22Rv1 (cell line): ENCODE data around the gene METTL25.

Source experiments
- H3K27ac ChIP-seq: fragments of 450-650 bp; 2 replicates; pipeline ENCODE4 v1.5.1; 2017
- ZFX ChIP-seq: fragments of 450-650 bp; IDR thresholded peaks from 2 replicates; pipeline ENCODE4 v1.6.1; 2017; ENCODE audit warnings: antibody characterized with exemption, borderline replicate concordance
- TF ChIP-seq, protein P1 (sequence below): fragments of 450-650 bp; IDR thresholded peaks from 2 replicates; pipeline ENCODE4 v1.5.1; 2017; ENCODE audit warnings: mild to moderate bottlenecking

Gene METTL25

GRCh38 chr12:82425241-82425640 lies 66.9 kb downstream of the METTL25 start:
- no peak overlapping the region for H3K27ac ChIP-seq
- TF ChIP-seq, protein P1, sequence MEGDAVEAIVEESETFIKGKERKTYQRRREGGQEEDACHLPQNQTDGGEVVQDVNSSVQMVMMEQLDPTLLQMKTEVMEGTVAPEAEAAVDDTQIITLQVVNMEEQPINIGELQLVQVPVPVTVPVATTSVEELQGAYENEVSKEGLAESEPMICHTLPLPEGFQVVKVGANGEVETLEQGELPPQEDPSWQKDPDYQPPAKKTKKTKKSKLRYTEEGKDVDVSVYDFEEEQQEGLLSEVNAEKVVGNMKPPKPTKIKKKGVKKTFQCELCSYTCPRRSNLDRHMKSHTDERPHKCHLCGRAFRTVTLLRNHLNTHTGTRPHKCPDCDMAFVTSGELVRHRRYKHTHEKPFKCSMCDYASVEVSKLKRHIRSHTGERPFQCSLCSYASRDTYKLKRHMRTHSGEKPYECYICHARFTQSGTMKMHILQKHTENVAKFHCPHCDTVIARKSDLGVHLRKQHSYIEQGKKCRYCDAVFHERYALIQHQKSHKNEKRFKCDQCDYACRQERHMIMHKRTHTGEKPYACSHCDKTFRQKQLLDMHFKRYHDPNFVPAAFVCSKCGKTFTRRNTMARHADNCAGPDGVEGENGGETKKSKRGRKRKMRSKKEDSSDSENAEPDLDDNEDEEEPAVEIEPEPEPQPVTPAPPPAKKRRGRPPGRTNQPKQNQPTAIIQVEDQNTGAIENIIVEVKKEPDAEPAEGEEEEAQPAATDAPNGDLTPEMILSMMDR, result no peak
- TF ChIP-seq ZFX, result no peak

DNA sequence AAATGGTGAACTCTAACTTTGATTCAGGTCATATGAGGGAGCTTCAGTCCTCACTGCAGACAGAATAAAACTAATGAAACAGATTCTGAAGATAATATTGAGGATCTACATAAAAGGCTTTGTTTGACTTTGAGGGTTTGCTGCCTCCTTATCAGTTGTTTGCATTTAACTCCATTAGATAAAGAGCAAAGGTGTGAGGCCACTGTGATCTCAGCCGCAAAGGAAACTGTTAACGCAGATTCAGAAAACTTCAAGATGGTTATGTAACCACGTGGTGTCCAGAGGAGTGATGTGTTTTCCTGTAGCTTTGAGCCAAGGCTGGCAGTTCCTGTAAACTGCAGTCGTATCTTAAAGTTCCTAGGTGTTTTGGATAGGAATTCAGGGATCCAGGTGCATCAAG lies 67.8 kb downstream of the METTL25 start:
- TF ChIP-seq, protein P1, result no peak
- no peak for TF ChIP-seq ZFX
- H3K27ac ChIP-seq, result no peak overlapping the region

GRCh38 chr12:82426586-82426985 lies 68.3 kb downstream of the METTL25 start:
- no peak overlapping the region for H3K27ac ChIP-seq
- TF ChIP-seq ZFX, result no peak

DNA sequence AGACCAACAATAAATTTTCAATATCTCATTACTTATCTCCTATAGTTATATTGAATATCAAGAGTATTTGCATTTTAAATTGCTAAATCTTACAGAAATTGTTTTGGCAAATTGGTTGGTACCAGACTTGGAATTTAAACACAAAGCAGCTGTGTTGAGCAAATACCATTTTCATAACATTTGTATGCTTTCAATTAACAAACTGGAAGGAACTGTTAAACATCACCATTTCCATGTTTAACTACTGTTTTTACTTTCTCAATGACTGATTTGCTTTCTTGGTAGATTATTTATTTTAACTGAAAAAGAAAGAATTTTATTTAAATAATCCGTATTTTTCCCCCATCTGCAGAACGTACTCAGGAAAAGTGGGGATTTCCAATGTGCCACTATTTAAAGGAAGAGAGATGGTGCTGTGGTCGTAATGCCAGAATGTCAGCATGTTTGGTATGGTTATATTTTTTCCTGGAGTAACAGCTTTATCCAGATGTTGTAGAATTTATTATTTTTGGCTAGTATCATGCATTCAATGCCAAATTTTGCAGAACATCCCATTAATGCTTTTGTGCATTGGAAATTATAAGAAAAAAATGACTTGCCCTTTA lies 72.3 kb downstream of the METTL25 start:
- H3K27ac ChIP-seq, result no peak overlapping the region
- TF ChIP-seq, protein P1, result no peak
- TF ChIP-seq ZFX, result no peak

DNA sequence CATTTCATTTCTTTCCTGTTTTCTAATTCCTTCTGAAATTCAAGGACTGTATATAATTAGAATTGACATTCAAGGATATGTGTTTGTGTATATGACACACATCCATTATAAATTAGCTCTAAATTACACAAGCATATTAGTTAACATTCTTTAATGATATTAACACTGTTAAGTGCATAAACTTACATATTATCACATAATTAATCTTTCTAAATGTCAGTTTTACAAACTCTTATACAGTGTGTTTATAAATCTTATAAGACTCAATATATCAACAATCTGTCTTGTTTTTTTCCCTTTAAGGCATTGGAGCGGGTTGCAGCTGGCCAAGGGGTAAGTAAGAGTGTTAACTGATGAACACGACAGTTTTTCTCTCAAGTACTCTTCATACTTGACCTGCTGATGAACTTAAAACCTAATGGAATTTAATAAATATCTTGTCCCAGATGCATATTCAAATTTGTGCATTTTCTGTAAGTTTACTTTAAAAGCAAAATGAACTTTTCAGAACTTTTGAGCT lies 76.1 kb downstream of the METTL25 start:
- no peak for TF ChIP-seq ZFX
- TF ChIP-seq, protein P1, result no peak
- no peak overlapping the region for H3K27ac ChIP-seq

GRCh38 chr12:82436354-82436753 lies 78.0 kb downstream of the METTL25 start:
- TF ChIP-seq, protein P1, result no peak
- no peak for TF ChIP-seq ZFX
- no peak overlapping the region for H3K27ac ChIP-seq

DNA sequence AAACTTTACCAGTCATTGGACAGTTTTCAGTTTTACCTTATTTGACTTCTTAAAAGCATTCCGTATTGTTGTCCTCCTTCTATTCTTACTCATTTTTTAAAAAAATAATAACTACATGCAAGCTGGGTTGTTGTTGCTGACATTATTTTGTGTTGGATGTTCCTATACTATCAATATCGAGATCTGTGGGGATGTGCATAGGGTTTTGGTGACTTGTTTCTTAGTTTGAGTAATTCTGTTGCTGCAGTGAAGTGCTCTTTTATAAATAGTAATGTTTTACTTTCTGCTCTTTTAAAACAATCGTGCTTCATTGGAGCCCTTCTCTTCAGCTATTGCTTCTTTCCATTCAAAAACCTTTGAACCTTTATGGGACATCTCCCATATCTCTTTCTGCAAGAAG lies 79.4 kb downstream of the METTL25 start:
- H3K27ac ChIP-seq, result no peak overlapping the region
- TF ChIP-seq ZFX, result no peak
- TF ChIP-seq, protein P1, result no peak

- TF ChIP-seq, protein P1, result no peak
- TF ChIP-seq ZFX, result no peak
- no peak overlapping the region for H3K27ac ChIP-seq
Observed at GRCh38 chr12:82438356-82438755, 80.0 kb downstream of the METTL25 start.
